HepG2 (cell line): Measurements from ENCODE around the gene NR2F6. TPM values are rescaled to one million over a fixed set of nuclear protein-coding genes. Genes with fewer than 3 reads are reported as not detected.

Experiments used
- polyA plus RNA-seq, 8 experiments: library from polyadenylated mRNA; depleted of rRNA in 3 of 8; stranded (reverse) in 7 of 8; unstranded in 1 of 8; fragments of >200 nt; fragmentation: Illumina TruSeq in 4 of 8; extraction: Trizol in 4 of 8; gene quantifications; 2 replicates each; pipeline versions ENCODE4 v1.2.1 to v1.2.3, GENCODE V29; 2011 to 2016; ENCODE audit warnings: low read depth in 4 of 8, missing spikeins in 1 of 8, mixed read lengths in 1 of 8; ENCODE audit not compliant: insufficient read depth in 1 of 8
- total RNA-seq, 5 experiments: library from RNA; depleted of rRNA; stranded (reverse); fragments of >200 nt; fragmentation: Illumina TruSeq; extraction: Trizol; gene quantifications; 2 replicates each; pipeline ENCODE4 v1.2.3, GENCODE V29; 2016; ENCODE audit warnings: low read depth in 1 of 5

NR2F6 gene
- total and polyA plus RNA-seq, 2 of the 13 experiments (the other 11 are each of a cell fraction or from before 2014, with no cell fraction given) = 30.9 to 72.4 TPM

Other genes with a start within 250 kb of the NR2F6 start
- 0.28 and 0.29 TPM in 2 replicates for gene CPAMD8, start 219.1 kb downstream of the NR2F6 start, total RNA-seq (2016; rRNA removed; fragmentation: Illumina TruSeq; extraction: Trizol)
- gene CPAMD8, start 219.1 kb downstream of the NR2F6 start, polyA plus RNA-seq (2011; rRNA removed) = 0.34 and 0.91 TPM in 2 replicates
- gene HAUS8, start 170.5 kb downstream of the NR2F6 start, total RNA-seq (2016; rRNA removed; fragmentation: Illumina TruSeq; extraction: Trizol) = 17.5 and 19.1 TPM in 2 replicates
- 7.1 and 7.8 TPM in 2 replicates for gene HAUS8, start 170.5 kb downstream of the NR2F6 start, polyA plus RNA-seq (2011; rRNA removed)
- 14.1 and 18.0 TPM in 2 replicates for gene MYO9B, start 170.1 kb downstream of the NR2F6 start, total RNA-seq (2016; rRNA removed; fragmentation: Illumina TruSeq; extraction: Trizol)
- 18.3 and 23.4 TPM in 2 replicates for gene MYO9B, start 170.1 kb downstream of the NR2F6 start, polyA plus RNA-seq (2011; rRNA removed)
- gene USE1, start 30.6 kb downstream of the NR2F6 start, total RNA-seq (2016; rRNA removed; fragmentation: Illumina TruSeq; extraction: Trizol) = 9.9 and 10.3 TPM in 2 replicates
- gene USE1, start 30.6 kb downstream of the NR2F6 start, polyA plus RNA-seq (2011; rRNA removed) = 16.3 and 17.6 TPM in 2 replicates
- gene OCEL1, start 19.7 kb downstream of the NR2F6 start, total RNA-seq (2016; rRNA removed; fragmentation: Illumina TruSeq; extraction: Trizol) = 10.6 and 13.6 TPM in 2 replicates
- gene OCEL1, start 19.7 kb downstream of the NR2F6 start, polyA plus RNA-seq (2011; rRNA removed) = 17.2 and 19.8 TPM in 2 replicates
- 0.13 and 0.15 TPM in 2 replicates for gene USHBP1, start 18.8 kb upstream of the NR2F6 start, total RNA-seq (2016; rRNA removed; fragmentation: Illumina TruSeq; extraction: Trizol)
- 1.5 and 1.9 TPM in 2 replicates for gene USHBP1, start 18.8 kb upstream of the NR2F6 start, polyA plus RNA-seq (2011; rRNA removed)
- 62.2 and 70.0 TPM in 2 replicates for gene BABAM1, start 21.5 kb upstream of the NR2F6 start, total RNA-seq (2016; rRNA removed; fragmentation: Illumina TruSeq; extraction: Trizol)
- 74.5 and 82.0 TPM in 2 replicates for gene BABAM1, start 21.5 kb upstream of the NR2F6 start, polyA plus RNA-seq (2011; rRNA removed)
- gene ANKLE1, start 36.0 kb upstream of the NR2F6 start, total RNA-seq (2016; rRNA removed; fragmentation: Illumina TruSeq; extraction: Trizol) = 0.22 and 0.69 TPM in 2 replicates
- gene ANKLE1, start 36.0 kb upstream of the NR2F6 start, polyA plus RNA-seq (2011; rRNA removed) = 1.5 TPM in 2 replicates
- 5.6 and 7.2 TPM in 2 replicates for gene ABHD8, start 57.5 kb upstream of the NR2F6 start, total RNA-seq (2016; rRNA removed; fragmentation: Illumina TruSeq; extraction: Trizol)
- gene ABHD8, start 57.5 kb upstream of the NR2F6 start, polyA plus RNA-seq (2011; rRNA removed) = 6.3 and 9.9 TPM in 2 replicates
- 77.3 and 93.6 TPM in 2 replicates for gene MRPL34, start 60.0 kb upstream of the NR2F6 start, total RNA-seq (2016; rRNA removed; fragmentation: Illumina TruSeq; extraction: Trizol)
- gene MRPL34, start 60.0 kb upstream of the NR2F6 start, polyA plus RNA-seq (2011; rRNA removed) = 67.7 and 74.0 TPM in 2 replicates
- 17.5 and 24.5 TPM in 2 replicates for gene DDA1, start 63.6 kb upstream of the NR2F6 start, total RNA-seq (2016; rRNA removed; fragmentation: Illumina TruSeq; extraction: Trizol)
- gene DDA1, start 63.6 kb upstream of the NR2F6 start, polyA plus RNA-seq (2011; rRNA removed) = 26.0 and 26.6 TPM in 2 replicates
- gene ANO8, start 88.9 kb upstream of the NR2F6 start, total RNA-seq (2016; rRNA removed; fragmentation: Illumina TruSeq; extraction: Trizol) = 0.79 and 1.8 TPM in 2 replicates
- gene ANO8, start 88.9 kb upstream of the NR2F6 start, polyA plus RNA-seq (2011; rRNA removed) = 3.5 and 5.1 TPM in 2 replicates
- 21.9 and 30.0 TPM in 2 replicates for gene GTPBP3, start 91.6 kb upstream of the NR2F6 start, total RNA-seq (2016; rRNA removed; fragmentation: Illumina TruSeq; extraction: Trizol)
- 17.5 and 19.4 TPM in 2 replicates for gene GTPBP3, start 91.6 kb upstream of the NR2F6 start, polyA plus RNA-seq (2011; rRNA removed)
- not detected in 2 replicates for gene PLVAP, start 131.4 kb upstream of the NR2F6 start, total RNA-seq (2016; rRNA removed; fragmentation: Illumina TruSeq; extraction: Trizol)
- gene PLVAP, start 131.4 kb upstream of the NR2F6 start, polyA plus RNA-seq (2011; rRNA removed) = 0.26 TPM in 1 of 2 replicates, not detected in the other
- 0.13 TPM in 1 of 2 replicates, not detected in the other for gene CCDC194, start 148.3 kb upstream of the NR2F6 start, total RNA-seq (2016; rRNA removed; fragmentation: Illumina TruSeq; extraction: Trizol)
- gene CCDC194, start 148.3 kb upstream of the NR2F6 start, polyA plus RNA-seq (2011; rRNA removed) = 0.21 and 0.35 TPM in 2 replicates
- gene BST2, start 159.7 kb upstream of the NR2F6 start, total RNA-seq (2016; rRNA removed; fragmentation: Illumina TruSeq; extraction: Trizol) = 39.1 and 58.8 TPM in 2 replicates
- 93.8 and 105 TPM in 2 replicates for gene BST2, start 159.7 kb upstream of the NR2F6 start, polyA plus RNA-seq (2011; rRNA removed)
- 31.8 and 36.1 TPM in 2 replicates for gene MVB12A, start 174.1 kb upstream of the NR2F6 start, total RNA-seq (2016; rRNA removed; fragmentation: Illumina TruSeq; extraction: Trizol)
- gene MVB12A, start 174.1 kb upstream of the NR2F6 start, polyA plus RNA-seq (2011; rRNA removed) = 35.7 and 37.3 TPM in 2 replicates
- 0.55 and 0.77 TPM in 2 replicates for gene TMEM221, start 202.7 kb upstream of the NR2F6 start, total RNA-seq (2016; rRNA removed; fragmentation: Illumina TruSeq; extraction: Trizol)
- 0.27 and 0.33 TPM in 2 replicates for gene TMEM221, start 202.7 kb upstream of the NR2F6 start, polyA plus RNA-seq (2011; rRNA removed)
- not detected in 2 replicates for gene NXNL1, start 215.0 kb upstream of the NR2F6 start, total RNA-seq (2016; rRNA removed; fragmentation: Illumina TruSeq; extraction: Trizol)
- not detected in 2 replicates for gene NXNL1, start 215.0 kb upstream of the NR2F6 start, polyA plus RNA-seq (2011; rRNA removed)
- gene SLC27A1, start 224.6 kb upstream of the NR2F6 start, total RNA-seq (2016; rRNA removed; fragmentation: Illumina TruSeq; extraction: Trizol) = 1.7 and 4.1 TPM in 2 replicates
- 8.7 and 8.8 TPM in 2 replicates for gene SLC27A1, start 224.6 kb upstream of the NR2F6 start, polyA plus RNA-seq (2011; rRNA removed)